K562 (cell line): ENCODE results near the gene EAF2.

Experiments used
- CEBPB ChIP-seq: fragments of 450-650 bp; IDR thresholded peaks from 2 replicates; pipeline ENCODE4 v1.6.1; 2016; ENCODE audit warnings: missing genetic modification characterization, missing compliant biosample characterization
- FOXP1 ChIP-seq: sonication (generic); formaldehyde crosslinking; IDR thresholded peaks from 2 replicates; pipeline ENCODE4 v1.8.0; 2022; ENCODE audit warnings: mild to moderate bottlenecking, missing genetic modification reagents
- HEY1 ChIP-seq: fragments of 250-450 bp; sonication (Bioruptor Pico); IDR thresholded peaks from 2 replicates; pipeline ENCODE4 v1.5.0; 2020; ENCODE audit warnings: mild to moderate bottlenecking, moderate library complexity, borderline replicate concordance
- HNRNPH1 ChIP-seq: fragments of 200-400 bp; formaldehyde crosslinking; optimal IDR thresholded peaks from 2 replicates; pipeline ENCODE3; 2017; ENCODE audit warnings: low read depth, mild to moderate bottlenecking, low read length, moderate library complexity
- NFATC3 ChIP-seq: fragments of 450-650 bp; IDR thresholded peaks from 2 replicates; pipeline ENCODE4 v1.6.1; 2017; ENCODE audit warnings: mild to moderate bottlenecking
- XRCC4 ChIP-seq: IDR thresholded peaks from one replicate; pipeline ENCODE4 v1.6.1; 2011; ENCODE audit not compliant: insufficient read depth, insufficient read length; ENCODE audit errors: extremely low read depth
- ZKSCAN8 ChIP-seq: fragments of 200-800 bp; sonication (Bioruptor generic); IDR thresholded peaks from 2 replicates; pipeline ENCODE4 v1.6.1; 2016; ENCODE audit warnings: missing genetic modification characterization, missing compliant biosample characterization
- ZNF24 ChIP-seq: fragments of 450-650 bp; IDR thresholded peaks from 2 replicates; pipeline ENCODE4 v1.6.1; 2016
- TF ChIP-seq, protein P1 (sequence below), 3 experiments: fragments of 200-800 bp in 1 of 3; sonication (Bioruptor generic) in 1 of 3; sonication (generic) in 1 of 3; formaldehyde crosslinking in 1 of 3; IDR thresholded peaks; 2 replicates each; pipeline versions ENCODE4 v1.6.1 to v1.8.0; 2016 to 2022; ENCODE audit warnings: mild to moderate bottlenecking in 2 of 3, missing compliant biosample characterization in 2 of 3, missing genetic modification characterization in 2 of 3, missing genetic modification reagents in 1 of 3
- TF ChIP-seq, protein P2 (sequence below): sonication (generic); formaldehyde crosslinking; IDR thresholded peaks from 2 replicates; pipeline ENCODE4 v1.8.1; 2023; ENCODE audit warnings: mild to moderate bottlenecking, missing genetic modification reagents
- TF ChIP-seq, protein P3 (sequence below), 2 experiments: fragments of 450-650 bp in 1 of 2; sonication (generic) in 1 of 2; formaldehyde crosslinking in 1 of 2; IDR thresholded peaks in 1 of 2; conservative IDR thresholded peaks in 1 of 2; 2 replicates each; pipeline versions ENCODE4 v1.6.1 to v1.8.1; 2016 to 2023; ENCODE audit warnings: mild to moderate bottlenecking in 2 of 2, moderate library complexity in 2 of 2, inconsistent platforms in 1 of 2, missing genetic modification reagents in 1 of 2
- TF ChIP-seq, protein P4 (sequence below): sonication (generic); formaldehyde crosslinking; IDR thresholded peaks from 2 replicates; pipeline ENCODE4 v1.8.0; 2022; ENCODE audit warnings: mild to moderate bottlenecking, missing genetic modification reagents
- TF ChIP-seq, protein P5 (sequence below), 2 experiments: fragments of 450-650 bp; formaldehyde crosslinking in 1 of 2; IDR thresholded peaks; 2 replicates each; pipeline versions ENCODE4 v1.4.0 to v1.6.1; 2014 to 2020; ENCODE audit warnings: mild to moderate bottlenecking in 2 of 2, borderline replicate concordance in 1 of 2, low read depth in 1 of 2

DNA sequence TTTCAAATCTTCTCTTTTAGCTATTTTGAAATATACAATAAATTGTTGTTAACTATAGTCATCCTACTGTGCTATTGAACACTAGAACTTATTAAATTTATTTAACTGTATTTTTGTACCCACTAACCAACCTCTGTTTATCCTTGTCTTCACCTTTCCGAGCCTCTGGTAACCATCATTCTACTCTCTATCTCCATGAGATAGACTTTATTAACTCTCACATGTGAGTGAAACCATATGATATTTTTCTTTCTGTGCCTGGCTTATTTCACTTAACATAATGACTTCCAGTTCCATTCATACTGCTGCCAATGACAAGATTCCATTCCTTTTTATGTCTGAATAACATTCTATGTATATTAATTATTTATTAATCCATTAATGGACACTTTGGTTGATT is 43.4 kb downstream of the EAF2 start:
- TF ChIP-seq HNRNPH1 (no peak), FOXP1 (CRISPR knock-in tag) (no peak), ZNF24 (no peak), CEBPB (no peak), ZKSCAN8 (CRISPR knock-in tag) (no peak), NFATC3 (no peak), HEY1 (no peak), XRCC4 (no peak)
- TF ChIP-seq, protein P1, sequence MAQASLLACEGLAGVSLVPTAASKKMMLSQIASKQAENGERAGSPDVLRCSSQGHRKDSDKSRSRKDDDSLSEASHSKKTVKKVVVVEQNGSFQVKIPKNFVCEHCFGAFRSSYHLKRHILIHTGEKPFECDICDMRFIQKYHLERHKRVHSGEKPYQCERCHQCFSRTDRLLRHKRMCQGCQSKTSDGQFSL (CRISPR knock-in tag; IDR thresholded peaks at IDR 0.05), result no peak
- TF ChIP-seq, protein P1 (tag; IDR thresholded peaks at IDR 0.05), result no peak
- TF ChIP-seq, protein P2, sequence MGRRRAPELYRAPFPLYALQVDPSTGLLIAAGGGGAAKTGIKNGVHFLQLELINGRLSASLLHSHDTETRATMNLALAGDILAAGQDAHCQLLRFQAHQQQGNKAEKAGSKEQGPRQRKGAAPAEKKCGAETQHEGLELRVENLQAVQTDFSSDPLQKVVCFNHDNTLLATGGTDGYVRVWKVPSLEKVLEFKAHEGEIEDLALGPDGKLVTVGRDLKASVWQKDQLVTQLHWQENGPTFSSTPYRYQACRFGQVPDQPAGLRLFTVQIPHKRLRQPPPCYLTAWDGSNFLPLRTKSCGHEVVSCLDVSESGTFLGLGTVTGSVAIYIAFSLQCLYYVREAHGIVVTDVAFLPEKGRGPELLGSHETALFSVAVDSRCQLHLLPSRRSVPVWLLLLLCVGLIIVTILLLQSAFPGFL (CRISPR knock-in tag), result no peak
- TF ChIP-seq, protein P3, sequence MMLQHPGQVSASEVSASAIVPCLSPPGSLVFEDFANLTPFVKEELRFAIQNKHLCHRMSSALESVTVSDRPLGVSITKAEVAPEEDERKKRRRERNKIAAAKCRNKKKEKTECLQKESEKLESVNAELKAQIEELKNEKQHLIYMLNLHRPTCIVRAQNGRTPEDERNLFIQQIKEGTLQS (IDR thresholded peaks at IDR 0.05), result no peak
- TF ChIP-seq, protein P3 (CRISPR knock-in tag; conservative IDR thresholded peaks at IDR 0.05), result no peak
- TF ChIP-seq, protein P4, sequence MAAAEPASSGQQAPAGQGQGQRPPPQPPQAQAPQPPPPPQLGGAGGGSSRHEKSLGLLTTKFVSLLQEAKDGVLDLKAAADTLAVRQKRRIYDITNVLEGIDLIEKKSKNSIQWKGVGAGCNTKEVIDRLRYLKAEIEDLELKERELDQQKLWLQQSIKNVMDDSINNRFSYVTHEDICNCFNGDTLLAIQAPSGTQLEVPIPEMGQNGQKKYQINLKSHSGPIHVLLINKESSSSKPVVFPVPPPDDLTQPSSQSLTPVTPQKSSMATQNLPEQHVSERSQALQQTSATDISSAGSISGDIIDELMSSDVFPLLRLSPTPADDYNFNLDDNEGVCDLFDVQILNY (CRISPR knock-in tag), result no peak
- TF ChIP-seq, protein P5, sequence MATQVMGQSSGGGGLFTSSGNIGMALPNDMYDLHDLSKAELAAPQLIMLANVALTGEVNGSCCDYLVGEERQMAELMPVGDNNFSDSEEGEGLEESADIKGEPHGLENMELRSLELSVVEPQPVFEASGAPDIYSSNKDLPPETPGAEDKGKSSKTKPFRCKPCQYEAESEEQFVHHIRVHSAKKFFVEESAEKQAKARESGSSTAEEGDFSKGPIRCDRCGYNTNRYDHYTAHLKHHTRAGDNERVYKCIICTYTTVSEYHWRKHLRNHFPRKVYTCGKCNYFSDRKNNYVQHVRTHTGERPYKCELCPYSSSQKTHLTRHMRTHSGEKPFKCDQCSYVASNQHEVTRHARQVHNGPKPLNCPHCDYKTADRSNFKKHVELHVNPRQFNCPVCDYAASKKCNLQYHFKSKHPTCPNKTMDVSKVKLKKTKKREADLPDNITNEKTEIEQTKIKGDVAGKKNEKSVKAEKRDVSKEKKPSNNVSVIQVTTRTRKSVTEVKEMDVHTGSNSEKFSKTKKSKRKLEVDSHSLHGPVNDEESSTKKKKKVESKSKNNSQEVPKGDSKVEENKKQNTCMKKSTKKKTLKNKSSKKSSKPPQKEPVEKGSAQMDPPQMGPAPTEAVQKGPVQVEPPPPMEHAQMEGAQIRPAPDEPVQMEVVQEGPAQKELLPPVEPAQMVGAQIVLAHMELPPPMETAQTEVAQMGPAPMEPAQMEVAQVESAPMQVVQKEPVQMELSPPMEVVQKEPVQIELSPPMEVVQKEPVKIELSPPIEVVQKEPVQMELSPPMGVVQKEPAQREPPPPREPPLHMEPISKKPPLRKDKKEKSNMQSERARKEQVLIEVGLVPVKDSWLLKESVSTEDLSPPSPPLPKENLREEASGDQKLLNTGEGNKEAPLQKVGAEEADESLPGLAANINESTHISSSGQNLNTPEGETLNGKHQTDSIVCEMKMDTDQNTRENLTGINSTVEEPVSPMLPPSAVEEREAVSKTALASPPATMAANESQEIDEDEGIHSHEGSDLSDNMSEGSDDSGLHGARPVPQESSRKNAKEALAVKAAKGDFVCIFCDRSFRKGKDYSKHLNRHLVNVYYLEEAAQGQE (IDR thresholded peaks at IDR 0.05; ENCODE audit: borderline replicate concordance), result no peak
- TF ChIP-seq, protein P5 (CRISPR knock-in tag; IDR thresholded peaks at IDR 0.05; ENCODE audit: low read depth), result no peak
